Uterus (tissue), 4 donors: ENCODE data around the gene RAP1A. TPM values are rescaled to one million over a fixed set of nuclear protein-coding genes. Genes with fewer than 3 reads are reported as not detected.
"Not testable (repeated sequence)": the region's sequence is repeated elsewhere in the genome, so short reads cannot be mapped to it uniquely, and the experiment has no call there.

Source experiments
- DNase-seq, 2 donors: peaks; one replicate each; pipeline ENCODE4 v3.0.0-alpha.2; 2019 to 2020
- H3K27ac ChIP-seq, 2 donors: fragments of 200-600 bp; sonication (generic); 1 replicate in 1 of 2; 2 replicates in 1 of 2; pipeline ENCODE4 v1.5.1; 2016 to 2018
- H3K27me3 ChIP-seq, 2 donors: fragments of 200-600 bp; sonication (generic); one replicate each; pipeline ENCODE4 v1.5.1; 2018 to 2019; ENCODE audit warnings: control low read depth in 1 of 2
- H3K36me3 ChIP-seq, 2 donors: fragments of 200-600 bp; sonication (generic); one replicate each; pipeline ENCODE4 v1.5.1; 2019; ENCODE audit warnings: control low read depth in 1 of 2
- H3K4me1 ChIP-seq, 2 donors: fragments of 200-600 bp; sonication (generic); one replicate each; pipeline ENCODE4 v1.5.1; 2018 to 2019; ENCODE audit warnings: control low read depth in 1 of 2
- H3K4me3 ChIP-seq, 2 donors: fragments of 200-600 bp; sonication (generic); 1 replicate in 1 of 2; 2 replicates in 1 of 2; pipeline ENCODE4 v1.5.1; 2018 to 2019; ENCODE audit warnings: mild to moderate bottlenecking in 1 of 2
- H3K9me3 ChIP-seq, 2 donors: fragments of 200-600 bp; sonication (generic); one replicate each; pipeline ENCODE4 v1.5.1; 2019; ENCODE audit warnings: control low read depth in 1 of 2
- CTCF ChIP-seq, 4 experiments: fragments of 200-600 bp in 2 of 4; fragments of 450-650 bp in 2 of 4; sonication (generic) in 2 of 4; IDR thresholded peaks; one replicate each; pipeline ENCODE4 v1.5.1; 2016 to 2019; ENCODE audit warnings: antibody characterized with exemption in 4 of 4, mild to moderate bottlenecking in 2 of 4, moderate library complexity in 1 of 4
- POLR2A ChIP-seq, 2 donors: fragments of 450-650 bp; IDR thresholded peaks; one replicate each; pipeline ENCODE4 v1.6.1; 2016; ENCODE audit warnings: antibody characterized with exemption in 2 of 2, mild to moderate bottlenecking in 1 of 2, moderate library complexity in 1 of 2
- intact Hi-C: fragments of 100-400 bp; cut with DNase I; formaldehyde crosslinking; loops from one replicate; pipeline ENCODE4 v1.15.1; 2023; ENCODE audit warnings: low total_unique reads
- total RNA-seq, 4 donors: library from RNA; depleted of rRNA in 3 of 4; stranded (reverse); fragments of >200 nt in 3 of 4; gene quantifications; one replicate each; pipeline versions ENCODE4 v1.1.0 to v1.2.4, GENCODE V29; 2014 to 2023
- donor health status: DM: yes; HTN: yes; CAD: no.

RAP1A gene
- total RNA-seq, 4 donors from 2014 or later, result 47.6 to 94.8 (median 60.2) TPM

DNA sequence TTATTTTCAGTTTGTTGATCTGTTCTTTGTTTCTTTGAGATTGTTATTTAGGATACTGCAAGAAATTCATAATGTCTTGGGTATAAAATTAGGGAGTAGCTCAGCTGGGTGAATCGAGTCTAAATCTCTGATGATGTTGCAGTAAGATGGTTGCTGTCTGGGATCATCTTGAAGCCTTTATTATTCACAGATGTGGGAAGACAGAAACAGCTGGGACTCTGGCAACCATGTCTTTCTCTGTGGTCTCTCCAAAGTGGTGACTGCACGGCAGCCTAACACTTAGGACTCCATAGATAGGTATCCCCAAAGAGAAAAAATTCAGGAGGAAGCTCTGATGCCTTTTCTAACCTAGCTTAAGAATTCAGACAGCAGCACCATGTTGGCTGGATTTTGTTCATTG, 52.7 kb downstream of the RAP1A start:
- Histone ChIP-seq H3K9me3 (no peaks in the 10 kb centered on the region), H3K36me3 (no peaks in the 10 kb centered on the region), H3K27ac (peak overlapping the region in 1 of 2 donors; percentile 52), H3K27me3 (no peaks in the 10 kb centered on the region), H3K4me3 (no peak overlapping the region), H3K4me1 (peaks cover 4 to 8% of the 10 kb centered on the region in 2 donors)
- no peak for TF ChIP-seq CTCF (IDR thresholded peaks at IDR 0.05)
- TF ChIP-seq POLR2A (IDR thresholded peaks at IDR 0.05), result no peak
- DNase-seq, result no peak
- intact Hi-C loops, result no loop called here

- intact Hi-C loops, result no loop called here
- TF ChIP-seq CTCF (IDR thresholded peaks at IDR 0.05) (no peak), POLR2A (IDR thresholded peaks at IDR 0.05) (no peak)
- H3K27ac ChIP-seq, result no peak overlapping the region
- H3K36me3 ChIP-seq, result no peaks in the 10 kb centered on the region
- H3K4me3 ChIP-seq, result no peak overlapping the region
- H3K4me1 ChIP-seq, result peaks cover 2 to 8% of the 10 kb centered on the region in 2 donors
- H3K9me3 ChIP-seq, result no peaks in the 10 kb centered on the region
- H3K27me3 ChIP-seq, result no peaks in the 10 kb centered on the region
- no peak for DNase-seq
Observed at GRCh38 chr1:111677604-111678003, 58.0 kb downstream of the RAP1A start.

DNA sequence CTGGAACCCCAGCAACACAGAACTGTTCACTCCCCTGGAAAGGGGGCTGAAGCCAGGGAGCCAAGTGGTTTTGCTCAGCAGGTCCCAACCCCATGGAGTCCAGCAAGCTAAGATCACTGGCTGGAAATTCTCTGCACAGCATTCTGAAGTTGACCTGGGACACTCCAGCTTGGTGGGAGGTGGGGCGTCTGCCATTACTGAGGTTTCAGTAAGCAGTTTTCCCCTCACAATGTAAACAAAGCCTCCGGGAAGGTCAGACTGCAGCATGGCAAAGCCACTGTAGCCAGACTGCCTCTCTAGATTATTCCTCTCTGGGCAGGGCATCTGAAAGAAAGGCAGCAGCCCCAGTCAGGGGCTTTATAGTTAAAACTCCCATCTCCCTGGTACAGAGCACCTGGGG, 60.0 kb downstream of the RAP1A start:
- Histone ChIP-seq H3K4me1 (no peaks in the 10 kb centered on the region), H3K36me3 (no peaks in the 10 kb centered on the region), H3K4me3 (no peak overlapping the region), H3K27me3 (no peaks in the 10 kb centered on the region), H3K27ac (no peak overlapping the region), H3K9me3 (peaks cover 0 to 4% of the 10 kb centered on the region in 2 donors)
- intact Hi-C loops, result no loop called here
- DNase-seq, result no peak
- no peak for TF ChIP-seq CTCF (IDR thresholded peaks at IDR 0.05)
- TF ChIP-seq POLR2A (IDR thresholded peaks at IDR 0.05), result no peak

GRCh38 chr1:111680212-111680800, 60.7 kb downstream of the RAP1A start:
- H3K9me3 ChIP-seq, H3K4me3 ChIP-seq, H3K27me3 ChIP-seq, H3K36me3 ChIP-seq, H3K4me1 ChIP-seq, H3K27ac ChIP-seq, intact Hi-C loops, DNase-seq: not testable (repeated sequence)

DNA sequence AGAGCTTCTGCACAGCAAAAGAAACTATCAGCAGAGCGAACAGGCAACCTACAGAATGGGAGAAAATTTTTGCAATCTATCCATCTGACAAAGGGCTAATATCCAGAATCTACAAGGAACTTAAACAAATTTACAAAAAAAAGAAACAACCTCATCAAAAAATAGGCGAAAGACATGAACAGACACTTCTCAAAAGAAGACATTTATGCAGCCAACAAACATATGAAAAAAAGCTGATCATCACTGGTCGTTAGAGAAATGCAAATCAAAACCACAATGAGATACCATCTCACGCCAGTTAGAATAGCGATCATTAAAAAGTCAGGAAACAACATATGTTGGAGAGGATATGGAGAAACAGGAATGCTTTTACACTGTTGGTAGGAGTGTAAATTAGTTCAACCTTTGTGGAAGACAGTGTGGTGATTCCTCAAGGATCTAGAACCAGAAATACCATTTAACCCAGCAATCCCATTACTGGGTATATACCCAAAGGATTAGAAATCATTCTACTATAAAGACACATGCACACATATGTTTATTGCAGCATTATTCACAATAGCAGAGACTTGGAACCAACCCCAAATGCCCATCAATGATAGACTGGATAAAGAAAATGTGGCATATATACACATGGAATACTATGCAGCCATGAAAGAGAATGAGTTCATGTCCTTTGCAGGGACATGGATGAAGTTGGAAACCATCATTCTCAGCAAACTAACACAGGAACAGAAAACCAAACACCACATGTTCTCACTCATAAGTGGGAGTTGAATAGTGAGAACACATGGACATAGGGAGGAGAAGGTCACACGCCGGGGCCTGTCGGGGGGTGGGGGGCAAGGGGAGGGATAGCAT, 65.9 kb downstream of the RAP1A start:
- H3K4me3 ChIP-seq, intact Hi-C loops: not testable (repeated sequence)

DNA sequence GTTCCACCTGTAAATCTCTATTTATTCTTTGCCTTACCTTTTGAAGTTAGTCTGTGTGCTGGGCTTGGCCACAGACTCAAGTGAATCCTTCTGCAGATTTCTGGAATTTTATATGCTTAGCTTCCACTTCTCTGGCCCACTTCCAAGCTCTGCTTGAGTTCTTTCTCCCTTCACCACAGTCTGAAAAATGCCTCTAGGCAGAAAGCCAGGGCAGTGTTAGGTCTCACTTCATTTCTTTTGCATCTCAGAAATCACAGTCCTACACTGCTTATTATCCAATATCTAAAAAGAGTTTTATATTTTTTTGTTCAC, 70.7 kb downstream of the RAP1A start:
- H3K4me1 ChIP-seq, result no peaks in the 10 kb centered on the region
- no peaks in the 10 kb centered on the region for H3K36me3 ChIP-seq
- DNase-seq, result peak; percentile 42 to 64
- H3K9me3 ChIP-seq, result no peaks in the 10 kb centered on the region
- no peaks in the 10 kb centered on the region for H3K27me3 ChIP-seq
- no peak overlapping the region for H3K27ac ChIP-seq
- H3K4me3 ChIP-seq, result no peak overlapping the region
- intact Hi-C loops, result no loop called here
- TF ChIP-seq POLR2A (IDR thresholded peaks at IDR 0.05) (no peak), CTCF (IDR thresholded peaks at IDR 0.05) (no peak)

More for the DNA sequence above, 65.9 kb downstream of the RAP1A start:
- H3K36me3 ChIP-seq, DNase-seq, H3K9me3 ChIP-seq, H3K27me3 ChIP-seq, H3K27ac ChIP-seq, H3K4me1 ChIP-seq: not testable (repeated sequence)
